Neural cell (in vitro differentiated cells): Measurements from ENCODE around the gene NALCN. TPM values are rescaled to one million over a fixed set of nuclear protein-coding genes. Genes with fewer than 3 reads are reported as not detected.

ENCODE experiments used
- H2AFZ ChIP-seq: fragments of 200-600, 300-800 bp; sonication (generic), shearing (Covaris generic); 2 replicates; pipeline ENCODE4 v1.6.0; 2014; ENCODE audit warnings: low read depth, mild to moderate bottlenecking, antibody characterized with exemption, low read length, moderate library complexity
- H3F3A ChIP-seq: fragments of 200-600 bp; shearing (Covaris generic); 2 replicates; pipeline ENCODE4 v1.6.1; 2016; ENCODE audit warnings: mild to moderate bottlenecking, moderate library complexity, mixed read lengths, antibody characterized with exemption, low read length; ENCODE audit not compliant: insufficient read depth, poor library complexity, severe bottlenecking
- H3K27ac ChIP-seq: fragments of 200-600, 300-800 bp; sonication (generic), shearing (Covaris generic); 2 replicates; pipeline ENCODE4 v1.5.1; 2014; ENCODE audit warnings: mild to moderate bottlenecking, low read length, moderate library complexity
- H3K27me3 ChIP-seq: fragments of 300-800, 200-600 bp; sonication (generic), shearing (Covaris generic); 2 replicates; pipeline ENCODE4 v1.6.0; 2014; ENCODE audit warnings: mild to moderate bottlenecking, low read depth, low read length, moderate library complexity; ENCODE audit not compliant: insufficient read depth
- H3K36me3 ChIP-seq: fragments of 300-800, 200-600 bp; sonication (generic), shearing (Covaris generic); 2 replicates; pipeline ENCODE4 v1.5.1; 2014; ENCODE audit warnings: mild to moderate bottlenecking, antibody characterized with exemption, low read length, moderate library complexity; ENCODE audit not compliant: insufficient read depth
- H3K4me2 ChIP-seq: fragments of 300-800, 200-600 bp; sonication (generic), shearing (Covaris generic); 2 replicates; pipeline ENCODE4 v1.6.0; 2014; ENCODE audit warnings: mild to moderate bottlenecking, low read length
- H3K4me3 ChIP-seq: fragments of 300-800, 200-600 bp; sonication (generic), shearing (Covaris generic); 2 replicates; pipeline ENCODE4 v1.5.1; 2014; ENCODE audit warnings: mild to moderate bottlenecking, low read length, moderate library complexity
- H3K79me2 ChIP-seq: fragments of 200-600 bp; shearing (Covaris generic); replicated peaks from 2 replicates; pipeline ENCODE4 v1.6.0; 2014; ENCODE audit warnings: mild to moderate bottlenecking, low read length, moderate library complexity; ENCODE audit not compliant: insufficient read depth
- H3K9ac ChIP-seq: fragments of 300-800, 200-600 bp; sonication (generic), shearing (Covaris generic); 2 replicates; pipeline ENCODE4 v1.6.1; 2016; ENCODE audit warnings: mild to moderate bottlenecking, low read length, mixed read lengths
- H3K9me2 ChIP-seq: fragments of 200-600 bp; shearing (Covaris generic); 2 replicates; pipeline ENCODE4 v1.6.1; 2016; ENCODE audit warnings: mild to moderate bottlenecking, low read length, mixed read lengths; ENCODE audit not compliant: insufficient read depth
- H3K9me3 ChIP-seq: fragments of 200-600, 300-800 bp; sonication (generic), shearing (Covaris generic); 2 replicates; pipeline ENCODE4 v1.6.1; 2016; ENCODE audit warnings: mild to moderate bottlenecking, mixed run types, low read length, moderate library complexity, mixed read lengths
- H4K20me1 ChIP-seq: fragments of 200-600 bp; shearing (Covaris generic); 2 replicates; pipeline ENCODE4 v1.6.1; 2016; ENCODE audit warnings: mild to moderate bottlenecking, mixed run types; ENCODE audit not compliant: insufficient read depth
- EP300 ChIP-seq: fragments of 450-650 bp; conservative IDR thresholded peaks from 2 replicates; pipeline ENCODE4 v1.6.1; 2014; ENCODE audit warnings: antibody characterized with exemption, mild to moderate bottlenecking, moderate library complexity; ENCODE audit not compliant: poor library complexity, severe bottlenecking
- EZH2 ChIP-seq: fragments of 200-600, 300-800 bp; shearing (Covaris generic), sonication (generic); IDR thresholded peaks from 2 replicates; pipeline ENCODE4 v1.6.1; 2014; ENCODE audit warnings: antibody characterized with exemption, low read length, borderline replicate concordance, mild to moderate bottlenecking; ENCODE audit not compliant: insufficient read depth, poor library complexity, severe bottlenecking
- MXI1 ChIP-seq: fragments of 450-650 bp; conservative IDR thresholded peaks from 2 replicates; pipeline ENCODE4 v1.6.1; 2014; ENCODE audit warnings: antibody characterized with exemption, mild to moderate bottlenecking; ENCODE audit not compliant: poor library complexity, severe bottlenecking
- POLR2AphosphoS5 ChIP-seq: IDR thresholded peaks from 2 replicates; pipeline ENCODE4 v1.6.1; 2012
- RAD21 ChIP-seq: fragments of 450-650 bp; conservative IDR thresholded peaks from 2 replicates; pipeline ENCODE4 v1.6.1; 2014; ENCODE audit warnings: antibody characterized with exemption, mild to moderate bottlenecking, moderate library complexity
- SMC3 ChIP-seq: fragments of 450-650 bp; conservative IDR thresholded peaks from 2 replicates; pipeline ENCODE4 v1.6.1; 2014; ENCODE audit warnings: antibody characterized with exemption, mild to moderate bottlenecking, moderate library complexity; ENCODE audit not compliant: poor library complexity
- TAF1 ChIP-seq: IDR thresholded peaks from 2 replicates; pipeline ENCODE4 v1.6.1; 2012; ENCODE audit warnings: low read depth
- polyA plus RNA-seq: library from polyadenylated mRNA; depleted of rRNA; stranded (reverse); fragments of >200 nt; gene quantifications from 2 replicates; pipeline ENCODE4 v1.2.3, GENCODE V29; 2014
- TF ChIP-seq, protein P1 (sequence below): fragments of 450-650 bp; IDR thresholded peaks from 2 replicates; pipeline ENCODE4 v1.5.1; 2014; ENCODE audit warnings: antibody characterized with exemption, mild to moderate bottlenecking, moderate library complexity; ENCODE audit not compliant: poor library complexity, severe bottlenecking
- TF ChIP-seq, protein P2 (sequence below): IDR thresholded peaks from 2 replicates; pipeline ENCODE4 v1.6.1; 2012; ENCODE audit warnings: borderline replicate concordance

NALCN gene
- polyA plus RNA-seq, 1 donor from 2014 or later: 24.1 TPM

DNA sequence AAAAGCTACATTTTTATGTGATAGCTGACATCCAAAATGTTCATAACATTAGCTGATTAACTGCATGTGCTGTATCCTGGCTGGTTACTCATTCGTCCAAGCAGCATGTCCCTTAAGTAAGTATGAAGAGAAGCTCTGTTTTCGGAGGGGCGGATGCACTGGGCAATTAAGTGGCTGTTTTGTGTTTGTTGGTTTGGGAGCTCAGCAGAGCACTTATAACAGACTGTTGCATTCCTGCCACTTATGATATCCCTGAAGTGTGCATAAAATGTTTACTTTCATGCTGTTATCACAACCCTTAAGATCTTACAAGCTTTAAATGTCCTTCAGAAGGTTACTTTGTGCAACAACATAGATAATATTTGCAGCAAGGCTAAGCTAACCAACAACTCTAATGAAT lies 264.1 kb downstream of the NALCN start:
- H3K4me2 ChIP-seq: peak overlapping the region; percentile 23
- no peaks in the 10 kb centered on the region for H3K9me3 ChIP-seq
- H3K27ac ChIP-seq: peak overlapping the region; percentile 71
- TF ChIP-seq RAD21: no peak
- TF ChIP-seq EZH2: no peak
- TF ChIP-seq POLR2AphosphoS5: no peak
- no peaks in the 10 kb centered on the region for H3K79me2 ChIP-seq
- H3K4me3 ChIP-seq: no peak overlapping the region
- no peak overlapping the region for H3K9ac ChIP-seq
- H4K20me1 ChIP-seq: no peaks in the 10 kb centered on the region
- no peaks in the 10 kb centered on the region for H3K27me3 ChIP-seq
- no peaks in the 10 kb centered on the region for H3K36me3 ChIP-seq
- H2AFZ ChIP-seq: no peak overlapping the region
- H3K9me2 ChIP-seq: no peaks in the 10 kb centered on the region
- H3F3A ChIP-seq: no peaks in the 10 kb centered on the region

DNA sequence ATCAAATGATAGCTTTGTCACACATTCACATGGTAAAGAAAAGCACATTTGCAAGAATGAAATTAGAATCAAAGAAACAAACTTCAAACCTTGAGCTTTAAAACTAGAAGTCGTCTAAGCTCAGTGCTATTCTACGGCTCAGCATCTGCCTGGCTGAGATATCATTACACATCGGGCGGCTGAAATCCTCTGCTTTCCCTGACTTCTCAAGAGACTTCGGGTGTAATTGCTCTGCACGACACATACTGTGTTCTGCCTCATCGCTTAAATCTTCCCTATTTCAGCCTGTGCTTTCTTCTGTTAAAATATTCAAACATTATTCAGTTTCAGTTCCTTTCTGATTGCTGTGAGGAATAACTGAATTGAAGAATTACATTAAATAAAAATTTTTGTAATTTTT lies 265.3 kb downstream of the NALCN start:
- no peaks in the 10 kb centered on the region for H3K9me2 ChIP-seq
- no peaks in the 10 kb centered on the region for H3F3A ChIP-seq
- H4K20me1 ChIP-seq: no peaks in the 10 kb centered on the region
- TF ChIP-seq, protein P1, sequence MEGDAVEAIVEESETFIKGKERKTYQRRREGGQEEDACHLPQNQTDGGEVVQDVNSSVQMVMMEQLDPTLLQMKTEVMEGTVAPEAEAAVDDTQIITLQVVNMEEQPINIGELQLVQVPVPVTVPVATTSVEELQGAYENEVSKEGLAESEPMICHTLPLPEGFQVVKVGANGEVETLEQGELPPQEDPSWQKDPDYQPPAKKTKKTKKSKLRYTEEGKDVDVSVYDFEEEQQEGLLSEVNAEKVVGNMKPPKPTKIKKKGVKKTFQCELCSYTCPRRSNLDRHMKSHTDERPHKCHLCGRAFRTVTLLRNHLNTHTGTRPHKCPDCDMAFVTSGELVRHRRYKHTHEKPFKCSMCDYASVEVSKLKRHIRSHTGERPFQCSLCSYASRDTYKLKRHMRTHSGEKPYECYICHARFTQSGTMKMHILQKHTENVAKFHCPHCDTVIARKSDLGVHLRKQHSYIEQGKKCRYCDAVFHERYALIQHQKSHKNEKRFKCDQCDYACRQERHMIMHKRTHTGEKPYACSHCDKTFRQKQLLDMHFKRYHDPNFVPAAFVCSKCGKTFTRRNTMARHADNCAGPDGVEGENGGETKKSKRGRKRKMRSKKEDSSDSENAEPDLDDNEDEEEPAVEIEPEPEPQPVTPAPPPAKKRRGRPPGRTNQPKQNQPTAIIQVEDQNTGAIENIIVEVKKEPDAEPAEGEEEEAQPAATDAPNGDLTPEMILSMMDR: no peak
- TF ChIP-seq MXI1 (no peak), SMC3 (peak; percentile 60), EP300 (peak; percentile 48), RAD21 (peak; percentile 59), TAF1 (no peak), POLR2AphosphoS5 (peak; percentile 71), EZH2 (no peak)
- TF ChIP-seq, protein P2, sequence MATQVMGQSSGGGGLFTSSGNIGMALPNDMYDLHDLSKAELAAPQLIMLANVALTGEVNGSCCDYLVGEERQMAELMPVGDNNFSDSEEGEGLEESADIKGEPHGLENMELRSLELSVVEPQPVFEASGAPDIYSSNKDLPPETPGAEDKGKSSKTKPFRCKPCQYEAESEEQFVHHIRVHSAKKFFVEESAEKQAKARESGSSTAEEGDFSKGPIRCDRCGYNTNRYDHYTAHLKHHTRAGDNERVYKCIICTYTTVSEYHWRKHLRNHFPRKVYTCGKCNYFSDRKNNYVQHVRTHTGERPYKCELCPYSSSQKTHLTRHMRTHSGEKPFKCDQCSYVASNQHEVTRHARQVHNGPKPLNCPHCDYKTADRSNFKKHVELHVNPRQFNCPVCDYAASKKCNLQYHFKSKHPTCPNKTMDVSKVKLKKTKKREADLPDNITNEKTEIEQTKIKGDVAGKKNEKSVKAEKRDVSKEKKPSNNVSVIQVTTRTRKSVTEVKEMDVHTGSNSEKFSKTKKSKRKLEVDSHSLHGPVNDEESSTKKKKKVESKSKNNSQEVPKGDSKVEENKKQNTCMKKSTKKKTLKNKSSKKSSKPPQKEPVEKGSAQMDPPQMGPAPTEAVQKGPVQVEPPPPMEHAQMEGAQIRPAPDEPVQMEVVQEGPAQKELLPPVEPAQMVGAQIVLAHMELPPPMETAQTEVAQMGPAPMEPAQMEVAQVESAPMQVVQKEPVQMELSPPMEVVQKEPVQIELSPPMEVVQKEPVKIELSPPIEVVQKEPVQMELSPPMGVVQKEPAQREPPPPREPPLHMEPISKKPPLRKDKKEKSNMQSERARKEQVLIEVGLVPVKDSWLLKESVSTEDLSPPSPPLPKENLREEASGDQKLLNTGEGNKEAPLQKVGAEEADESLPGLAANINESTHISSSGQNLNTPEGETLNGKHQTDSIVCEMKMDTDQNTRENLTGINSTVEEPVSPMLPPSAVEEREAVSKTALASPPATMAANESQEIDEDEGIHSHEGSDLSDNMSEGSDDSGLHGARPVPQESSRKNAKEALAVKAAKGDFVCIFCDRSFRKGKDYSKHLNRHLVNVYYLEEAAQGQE: no peak
- no peaks in the 10 kb centered on the region for H3K79me2 ChIP-seq
- H3K4me3 ChIP-seq: peak overlapping the region; percentile 44
- H3K4me2 ChIP-seq: peak overlapping the region; percentile 23
- no peaks in the 10 kb centered on the region for H3K27me3 ChIP-seq
- H3K9ac ChIP-seq: peak overlapping the region; percentile 32
- no peak overlapping the region for H2AFZ ChIP-seq
- no peaks in the 10 kb centered on the region for H3K36me3 ChIP-seq
- H3K9me3 ChIP-seq: no peaks in the 10 kb centered on the region
- H3K27ac ChIP-seq: peak overlapping the region; percentile 71
